Trophoblast cell (in vitro differentiated cells and primary cell): ENCODE results near the gene ARHGEF37.
A peak's percentile ranks its signal among the peaks of the same experiment; 100 is the strongest.

Source experiments
- DNase-seq, 2 donors: peaks; one replicate each; pipeline ENCODE4 v3.0.0-alpha.2; 2016
- H2AFZ ChIP-seq: 2 replicates; pipeline ENCODE4 v1.6.1; 2013; ENCODE audit warnings: low read length, moderate library complexity, mild to moderate bottlenecking; ENCODE audit not compliant: insufficient read depth, poor library complexity
- H2AK5ac ChIP-seq: 2 replicates; pipeline ENCODE4 v1.6.1; 2013; ENCODE audit warnings: mild to moderate bottlenecking, low read length
- H2BK120ac ChIP-seq: 2 replicates; pipeline ENCODE4 v1.6.1; 2013; ENCODE audit warnings: low read length, mild to moderate bottlenecking, moderate library complexity; ENCODE audit not compliant: insufficient read depth, poor library complexity
- H2BK12ac ChIP-seq: 2 replicates; pipeline ENCODE4 v1.6.1; 2013; ENCODE audit warnings: mild to moderate bottlenecking, low read length, moderate library complexity
- H2BK5ac ChIP-seq: 2 replicates; pipeline ENCODE4 v1.6.1; 2013; ENCODE audit warnings: low read length, low read depth, moderate library complexity, mild to moderate bottlenecking; ENCODE audit not compliant: poor library complexity
- H3K14ac ChIP-seq: 2 replicates; pipeline ENCODE4 v1.6.1; 2013; ENCODE audit warnings: mild to moderate bottlenecking, low read length
- H3K18ac ChIP-seq: 2 replicates; pipeline ENCODE4 v1.6.1; 2013; ENCODE audit warnings: mild to moderate bottlenecking, low read length
- H3K23ac ChIP-seq: 2 replicates; pipeline ENCODE4 v1.6.1; 2013; ENCODE audit warnings: low read length
- H3K27ac ChIP-seq: 2 replicates; pipeline ENCODE4 v1.5.1; 2013; ENCODE audit warnings: low read depth, mild to moderate bottlenecking, inconsistent platforms, low read length, moderate library complexity
- H3K27me3 ChIP-seq: 2 replicates; pipeline ENCODE4 v1.6.1; 2013; ENCODE audit warnings: inconsistent platforms, mild to moderate bottlenecking, low read length, moderate library complexity; ENCODE audit not compliant: insufficient read depth
- H3K36me3 ChIP-seq, 2 experiments: 1 replicate in 1 of 2; 2 replicates in 1 of 2; pipeline ENCODE4 v1.6.1; 2013; ENCODE audit warnings: low read length in 2 of 2, mild to moderate bottlenecking in 2 of 2, moderate library complexity in 1 of 2; ENCODE audit not compliant: insufficient read depth in 2 of 2, control insufficient read depth in 1 of 2
- H3K4ac ChIP-seq: 2 replicates; pipeline ENCODE4 v1.6.1; 2013; ENCODE audit warnings: low read depth, mild to moderate bottlenecking, low read length, moderate library complexity
- H3K4me1 ChIP-seq, 2 experiments: 1 replicate in 1 of 2; 2 replicates in 1 of 2; pipeline ENCODE4 v1.6.1; 2013; ENCODE audit warnings: low read length in 2 of 2, mild to moderate bottlenecking in 2 of 2, moderate library complexity in 1 of 2; ENCODE audit not compliant: insufficient read depth in 2 of 2, control insufficient read depth in 1 of 2
- H3K4me2 ChIP-seq: 2 replicates; pipeline ENCODE4 v1.6.1; 2013; ENCODE audit warnings: inconsistent platforms, mild to moderate bottlenecking, low read length, moderate library complexity
- H3K4me3 ChIP-seq: 2 replicates; pipeline ENCODE4 v1.5.1; 2013; ENCODE audit warnings: mild to moderate bottlenecking, low read depth, low read length, inconsistent platforms
- H3K79me1 ChIP-seq: one replicate; pipeline ENCODE4 v1.6.1; 2013; ENCODE audit warnings: low read length
- H3K79me2 ChIP-seq: 2 replicates; pipeline ENCODE4 v1.6.1; 2013; ENCODE audit warnings: low read length, mild to moderate bottlenecking; ENCODE audit not compliant: control insufficient read depth, insufficient read depth, poor library complexity
- H3K9ac ChIP-seq: 2 replicates; pipeline ENCODE4 v1.6.1; 2013; ENCODE audit warnings: mild to moderate bottlenecking, low read length
- H3K9me3 ChIP-seq: 2 replicates; pipeline ENCODE4 v1.6.1; 2013; ENCODE audit warnings: low read depth, mild to moderate bottlenecking, control low read depth, inconsistent platforms, low read length; ENCODE audit not compliant: insufficient read depth
- H4K12ac ChIP-seq: 2 replicates; pipeline ENCODE4 v1.6.1; 2013; ENCODE audit warnings: low read depth, mild to moderate bottlenecking, low read length, moderate library complexity
- H4K8ac ChIP-seq: 2 replicates; pipeline ENCODE4 v1.6.1; 2013; ENCODE audit warnings: low read depth, mild to moderate bottlenecking, low read length, moderate library complexity
- H4K91ac ChIP-seq: one replicate; pipeline ENCODE4 v1.6.1; 2013; ENCODE audit warnings: low read depth, mild to moderate bottlenecking, low read length, moderate library complexity
- WGBS: extraction: QIAGEN DNeasy Blood & Tissue Kit; methylation state at CpG from one replicate; pipeline ENCODE4 v1.1.7; 2013; ENCODE audit warnings: missing lambda C conversion rate; ENCODE audit not compliant: insufficient read length, insufficient coverage; ENCODE audit errors: extremely low coverage; 5-methylcytosine and 5-hydroxymethylcytosine counted together

The ARHGEF37 gene

DNA sequence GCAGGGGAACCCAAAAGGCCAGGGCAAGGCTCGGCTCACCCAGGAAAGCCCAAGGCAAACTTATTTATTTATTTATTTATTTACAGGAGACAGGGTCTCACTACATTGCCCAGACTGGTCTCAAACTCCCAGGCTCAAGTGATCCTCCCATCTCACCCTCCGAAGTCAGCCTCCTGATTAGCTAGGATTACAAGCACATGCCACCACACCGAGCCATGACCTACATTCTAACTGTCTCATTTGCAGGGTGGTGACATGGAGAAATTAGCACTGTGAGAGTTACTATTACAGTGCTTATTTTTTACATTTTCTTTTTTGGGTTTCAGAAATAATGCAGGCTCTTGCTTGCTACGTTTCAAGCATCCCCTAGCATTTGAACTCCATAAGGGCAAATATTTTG lies 18.1 kb downstream of the ARHGEF37 start:
- Histone ChIP-seq H3K27ac (no peak overlapping the region), H3K4ac (no peak overlapping the region), H2AK5ac (no peak overlapping the region), H2BK5ac (no peak overlapping the region), H3K9ac (no peak overlapping the region), H2BK12ac (no peak overlapping the region), H3K27me3 (no peaks in the 10 kb centered on the region), H3K36me3 (no peaks in the 10 kb centered on the region), H4K8ac (no peak overlapping the region), H3K79me2 (no peaks in the 10 kb centered on the region), H3K14ac (no peak overlapping the region), H3K4me3 (no peak overlapping the region), H4K12ac (no peak overlapping the region), H4K91ac (no peak overlapping the region), H2AFZ (no peak overlapping the region), H3K4me1 (no peaks in the 10 kb centered on the region), H3K9me3 (no peaks in the 10 kb centered on the region), H3K4me2 (no peak overlapping the region), H3K79me1 (peaks cover 4% of the 10 kb centered on the region), H2BK120ac (no peak overlapping the region), H3K23ac (no peak overlapping the region), H3K18ac (no peak overlapping the region)
- WGBS, result no CpG with 5 or more reads among the region's 4 CpGs
- DNase-seq, result no peak

DNA sequence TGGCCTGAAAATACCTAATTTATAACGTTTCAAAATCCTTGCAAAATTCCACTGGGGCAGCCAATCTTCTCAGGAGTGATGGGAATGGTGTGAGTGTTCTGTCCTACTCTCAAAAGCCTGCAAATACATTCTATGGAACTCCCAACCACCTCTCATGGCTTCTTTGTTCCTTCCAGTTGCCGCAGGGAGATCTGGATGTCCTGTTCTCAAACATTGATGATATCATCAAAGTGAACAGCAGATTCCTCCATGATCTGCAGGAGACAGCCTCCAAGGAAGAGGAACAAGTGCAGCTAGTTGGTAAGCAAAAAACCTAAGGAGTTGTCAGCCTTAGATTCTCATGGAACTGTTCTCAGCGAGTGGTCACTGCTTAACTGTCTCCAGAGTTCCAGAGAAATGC lies 19.6 kb downstream of the ARHGEF37 start:
- H3K14ac ChIP-seq, result no peak overlapping the region
- no peak overlapping the region for H2BK5ac ChIP-seq
- no peak overlapping the region for H3K4me2 ChIP-seq
- H2BK120ac ChIP-seq, result no peak overlapping the region
- H3K9me3 ChIP-seq, result no peaks in the 10 kb centered on the region
- no peaks in the 10 kb centered on the region for H3K36me3 ChIP-seq
- no peak for DNase-seq
- H2BK12ac ChIP-seq, result no peak overlapping the region
- H2AK5ac ChIP-seq, result no peak overlapping the region
- H3K27ac ChIP-seq, result peak overlapping the region; percentile 23
- no peak overlapping the region for H4K91ac ChIP-seq
- no peak overlapping the region for H3K18ac ChIP-seq
- H3K9ac ChIP-seq, result no peak overlapping the region
- H2AFZ ChIP-seq, result no peak overlapping the region
- no peak overlapping the region for H3K4me3 ChIP-seq
- no peak overlapping the region for H4K12ac ChIP-seq
- no peak overlapping the region for H4K8ac ChIP-seq
- WGBS, result no CpG with 5 or more reads among the region's 3 CpGs
- H3K79me2 ChIP-seq, result no peaks in the 10 kb centered on the region
- no peak overlapping the region for H3K23ac ChIP-seq
- H3K4ac ChIP-seq, result no peak overlapping the region
- H3K79me1 ChIP-seq, result peaks cover 4% of the 10 kb centered on the region
- H3K27me3 ChIP-seq, result no peaks in the 10 kb centered on the region
- H3K4me1 ChIP-seq, result peaks cover under 1 to 3% of the 10 kb centered on the region in 2 experiments

DNA sequence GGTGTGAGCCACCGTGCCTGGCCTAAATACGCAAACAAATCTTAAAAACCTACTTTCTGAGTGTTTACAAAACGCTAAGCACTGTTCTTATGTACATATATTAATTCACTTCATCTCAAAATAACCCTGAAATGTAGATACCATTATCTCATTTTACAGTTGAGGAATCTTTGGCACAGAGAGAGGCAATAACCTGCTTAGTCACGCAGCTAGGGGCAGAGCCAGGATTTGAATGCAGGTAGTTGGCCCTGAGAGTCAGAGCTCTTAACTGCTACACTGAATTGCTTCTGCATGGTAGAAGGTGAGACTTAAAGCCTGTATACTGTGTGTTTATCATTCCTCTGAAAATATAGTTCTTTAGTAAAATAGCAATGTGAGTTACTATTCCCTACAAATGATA lies 21.9 kb downstream of the ARHGEF37 start:
- Histone ChIP-seq H3K27ac (no peak overlapping the region), H3K9me3 (no peaks in the 10 kb centered on the region), H3K79me2 (no peaks in the 10 kb centered on the region), H4K8ac (no peak overlapping the region), H4K12ac (no peak overlapping the region), H2BK5ac (no peak overlapping the region), H3K4ac (no peak overlapping the region), H2BK12ac (no peak overlapping the region), H3K36me3 (no peaks in the 10 kb centered on the region), H2AK5ac (no peak overlapping the region), H3K4me1 (peaks cover 5 to 7% of the 10 kb centered on the region in 2 experiments), H3K14ac (no peak overlapping the region), H3K79me1 (peaks cover 8% of the 10 kb centered on the region), H3K4me2 (no peak overlapping the region), H3K9ac (no peak overlapping the region), H3K18ac (no peak overlapping the region), H3K27me3 (no peaks in the 10 kb centered on the region), H3K23ac (no peak overlapping the region), H3K4me3 (no peak overlapping the region), H2BK120ac (no peak overlapping the region), H2AFZ (no peak overlapping the region), H4K91ac (no peak overlapping the region)
- DNase-seq, result peak; percentile 61 to 74
- no CpG with 5 or more reads among the region's 4 CpGs for WGBS

DNA sequence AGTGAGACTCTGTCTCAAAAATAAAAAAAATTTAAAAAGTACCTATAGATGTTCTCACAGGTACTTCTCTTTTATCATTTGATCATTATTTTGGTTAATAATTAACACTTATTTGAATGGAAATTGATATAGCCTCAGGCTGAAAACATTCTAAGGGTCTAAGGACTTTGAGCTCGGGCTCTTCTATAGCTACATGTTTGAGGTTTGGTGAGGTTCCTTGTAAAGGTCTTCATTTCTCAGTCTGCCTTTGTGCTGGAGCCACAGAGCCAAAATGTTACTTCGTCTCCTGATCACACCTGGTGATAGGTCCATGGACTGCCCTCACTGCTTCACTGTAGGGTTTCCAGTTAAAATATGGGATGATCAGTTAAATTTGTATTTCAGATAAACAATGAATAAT lies 22.6 kb downstream of the ARHGEF37 start:
- Histone ChIP-seq H3K4ac (no peak overlapping the region), H4K8ac (no peak overlapping the region), H3K27ac (no peak overlapping the region), H3K79me2 (no peaks in the 10 kb centered on the region), H3K4me3 (no peak overlapping the region), H2AK5ac (no peak overlapping the region), H4K91ac (no peak overlapping the region), H3K4me2 (no peak overlapping the region), H3K36me3 (no peaks in the 10 kb centered on the region), H3K79me1 (peaks cover 8% of the 10 kb centered on the region), H3K23ac (no peak overlapping the region), H3K9me3 (no peaks in the 10 kb centered on the region), H3K14ac (no peak overlapping the region), H2BK120ac (no peak overlapping the region), H3K18ac (no peak overlapping the region), H2BK12ac (no peak overlapping the region), H4K12ac (no peak overlapping the region), H3K4me1 (peaks cover 5 to 7% of the 10 kb centered on the region in 2 experiments), H2BK5ac (no peak overlapping the region), H3K27me3 (no peaks in the 10 kb centered on the region), H2AFZ (no peak overlapping the region), H3K9ac (no peak overlapping the region)
- no CpG with 5 or more reads among the region's 2 CpGs for WGBS
- DNase-seq, result no peak
